Neural progenitor cell (in vitro differentiated cells): ENCODE data around the gene TANC1. TPM values are rescaled to one million over a fixed set of nuclear protein-coding genes. Genes with fewer than 3 reads are reported as not detected.
A peak's percentile ranks its signal among the peaks of the same experiment; 100 is the strongest.

Source experiments
- DNase-seq: peaks from one replicate; pipeline ENCODE4 v3.0.0-alpha.2; 2016; ENCODE audit warnings: low spot score
- H2AFZ ChIP-seq: fragments of 200-600 bp; sonication (generic); replicated peaks from 2 replicates; pipeline ENCODE4 v1.6.1; 2016; ENCODE audit warnings: antibody characterized with exemption
- H3F3A ChIP-seq: fragments of 200-600 bp; sonication (generic); 2 replicates; pipeline ENCODE4 v1.6.1; 2016; ENCODE audit warnings: antibody characterized with exemption, low read depth
- H3K27ac ChIP-seq: fragments of 200-600 bp; sonication (generic); 2 replicates; pipeline ENCODE4 v1.5.1; 2016; ENCODE audit warnings: mild to moderate bottlenecking
- H3K27me3 ChIP-seq: fragments of 200-600 bp; sonication (generic); 2 replicates; pipeline ENCODE4 v1.6.1; 2016; ENCODE audit warnings: mild to moderate bottlenecking, moderate library complexity
- H3K36me3 ChIP-seq: fragments of 200-600 bp; sonication (generic); 2 replicates; pipeline ENCODE4 v1.5.1; 2016
- H3K4me1 ChIP-seq: fragments of 200-600 bp; sonication (generic); 2 replicates; pipeline ENCODE4 v1.6.1; 2016; ENCODE audit warnings: mixed run types
- H3K4me2 ChIP-seq: fragments of 200-600 bp; sonication (generic); 2 replicates; pipeline ENCODE4 v1.6.1; 2016
- H3K4me3 ChIP-seq: fragments of 200-600 bp; sonication (generic); 2 replicates; pipeline ENCODE4 v1.5.1; 2016
- H3K79me2 ChIP-seq: fragments of 200-600 bp; sonication (generic); 2 replicates; pipeline ENCODE4 v1.6.1; 2016; ENCODE audit warnings: low read depth
- H3K9ac ChIP-seq: fragments of 200-600 bp; sonication (generic); 2 replicates; pipeline ENCODE4 v1.6.1; 2016
- H3K9me3 ChIP-seq: fragments of 200-600 bp; sonication (generic); 2 replicates; pipeline ENCODE4 v1.5.1; 2016; ENCODE audit warnings: low read depth
- H4K20me1 ChIP-seq: fragments of 200-600 bp; sonication (generic); 2 replicates; pipeline ENCODE4 v1.6.1; 2016; ENCODE audit warnings: low read depth
- H3K27ac Mint-ChIP-seq: 3 replicates; pipeline ENCODE4 v1.8.0; 2021; ENCODE audit warnings: mixed read lengths
- H3K27me3 Mint-ChIP-seq: 2 replicates; pipeline ENCODE4 v1.8.0; 2022; ENCODE audit warnings: low read depth, mild to moderate bottlenecking, inconsistent platforms, moderate library complexity, mixed read lengths; ENCODE audit not compliant: insufficient read depth
- H3K36me3 Mint-ChIP-seq: 3 replicates; pipeline ENCODE4 v1.8.0; 2021; ENCODE audit warnings: mixed read lengths
- H3K4me1 Mint-ChIP-seq: 3 replicates; pipeline ENCODE4 v1.8.0; 2021; ENCODE audit warnings: mixed read lengths
- H3K4me3 Mint-ChIP-seq: 3 replicates; pipeline ENCODE4 v1.8.0; 2021; ENCODE audit warnings: mild to moderate bottlenecking, moderate library complexity, mixed read lengths
- H3K9me3 Mint-ChIP-seq: 3 replicates; pipeline ENCODE4 v1.8.0; 2020; ENCODE audit warnings: mixed read lengths
- CTCF ChIP-seq: fragments of 200-600 bp; sonication (generic); IDR thresholded peaks from 2 replicates; pipeline ENCODE4 v1.5.1; 2017; ENCODE audit warnings: antibody characterized with exemption, mild to moderate bottlenecking
- EZH2 ChIP-seq: fragments of 200-600 bp; sonication (generic); IDR thresholded peaks from 2 replicates; pipeline ENCODE4 v1.6.1; 2017; ENCODE audit warnings: antibody characterized with exemption, mild to moderate bottlenecking, moderate library complexity
- EZH2phosphoT487 ChIP-seq: fragments of 200-600 bp; sonication (generic); IDR thresholded peaks from 2 replicates; pipeline ENCODE4 v1.6.1; 2017; ENCODE audit warnings: antibody characterized with exemption
- total RNA-seq: library from RNA; depleted of rRNA; stranded (reverse); fragments of >200 nt; gene quantifications from 2 replicates; pipeline ENCODE4 v1.2.3, GENCODE V29; 2015; ENCODE audit warnings: low replicate concordance

The TANC1 gene
- total RNA-seq, 1 donor from 2014 or later: 11.9 TPM

GRCh38 chr2:159065313-159065712 is 96.9 kb downstream of the TANC1 start:
- Mint-ChIP-seq H3K36me3 (peaks cover 1% of the 10 kb centered on the region), H3K4me1 (peaks cover 23% of the 10 kb centered on the region), H3K27me3 (no peaks in the 10 kb centered on the region), H3K9me3 (no peaks in the 10 kb centered on the region), H3K4me3 (peak overlapping the region; percentile 33), H3K27ac (peak overlapping the region; percentile 92)
- H3K27me3 ChIP-seq: peaks cover 51% of the 10 kb centered on the region
- peaks cover 24% of the 10 kb centered on the region for H4K20me1 ChIP-seq
- H3K36me3 ChIP-seq: no peaks in the 10 kb centered on the region
- peak overlapping the region; percentile 36 for H3K4me3 ChIP-seq
- peak overlapping the region; percentile 72 for H3K4me2 ChIP-seq
- no peak for TF ChIP-seq EZH2phosphoT487
- TF ChIP-seq EZH2: no peak
- TF ChIP-seq CTCF: no peak
- DNase-seq: no peak
- no peaks in the 10 kb centered on the region for H3K79me2 ChIP-seq
- H3F3A ChIP-seq: peaks cover 32% of the 10 kb centered on the region
- peak overlapping the region; percentile 85 for H3K27ac ChIP-seq
- no peak overlapping the region for H3K9ac ChIP-seq
- peaks cover 40% of the 10 kb centered on the region for H3K4me1 ChIP-seq
- no peak overlapping the region for H2AFZ ChIP-seq
- no peaks in the 10 kb centered on the region for H3K9me3 ChIP-seq

- no peak overlapping the region for H3K9ac ChIP-seq
- peaks cover 41% of the 10 kb centered on the region for H3K4me1 ChIP-seq
- no peak overlapping the region for H3K27ac ChIP-seq
- no peak overlapping the region for H3K27ac Mint-ChIP-seq
- peaks cover 24% of the 10 kb centered on the region for H3K4me1 Mint-ChIP-seq
- no peaks in the 10 kb centered on the region for H3K36me3 ChIP-seq
- peak overlapping the region; percentile 72 for H3K4me2 ChIP-seq
- no peak overlapping the region for H2AFZ ChIP-seq
- H4K20me1 ChIP-seq: peaks cover 24% of the 10 kb centered on the region
- H3K36me3 Mint-ChIP-seq: peaks cover 4% of the 10 kb centered on the region
- H3F3A ChIP-seq: peaks cover 32% of the 10 kb centered on the region
- peaks cover 46% of the 10 kb centered on the region for H3K27me3 ChIP-seq
- DNase-seq: no peak
- H3K9me3 ChIP-seq: no peaks in the 10 kb centered on the region
- no peaks in the 10 kb centered on the region for H3K79me2 ChIP-seq
- H3K27me3 Mint-ChIP-seq: no peaks in the 10 kb centered on the region
- TF ChIP-seq EZH2 (no peak), CTCF (no peak), EZH2phosphoT487 (no peak)
- no peaks in the 10 kb centered on the region for H3K9me3 Mint-ChIP-seq
- H3K4me3 Mint-ChIP-seq: no peak overlapping the region
- no peak overlapping the region for H3K4me3 ChIP-seq
These were observed 97.5 kb downstream of the TANC1 start for GRCh38 chr2:159065891-159066290.

GRCh38 chr2:159066541-159067156 is 98.2 kb downstream of the TANC1 start:
- peak overlapping the region; percentile 32 for H3K4me2 ChIP-seq
- DNase-seq: no peak
- no peak overlapping the region for H3K9ac ChIP-seq
- peaks cover 26% of the 10 kb centered on the region for H3K4me1 Mint-ChIP-seq
- no peaks in the 10 kb centered on the region for H3K27me3 Mint-ChIP-seq
- peaks cover 4% of the 10 kb centered on the region for H3K36me3 Mint-ChIP-seq
- H3K36me3 ChIP-seq: no peaks in the 10 kb centered on the region
- no peaks in the 10 kb centered on the region for H3K9me3 Mint-ChIP-seq
- H2AFZ ChIP-seq: no peak overlapping the region
- H3K79me2 ChIP-seq: no peaks in the 10 kb centered on the region
- no peak overlapping the region for H3K27ac Mint-ChIP-seq
- H3K27me3 ChIP-seq: peaks cover 38% of the 10 kb centered on the region
- H3K4me3 Mint-ChIP-seq: no peak overlapping the region
- H3K27ac ChIP-seq: no peak overlapping the region
- peaks cover 32% of the 10 kb centered on the region for H3F3A ChIP-seq
- TF ChIP-seq CTCF: no peak
- no peak for TF ChIP-seq EZH2phosphoT487
- TF ChIP-seq EZH2: no peak
- H3K9me3 ChIP-seq: no peaks in the 10 kb centered on the region
- H4K20me1 ChIP-seq: peaks cover 24% of the 10 kb centered on the region
- H3K4me1 ChIP-seq: peaks cover 48% of the 10 kb centered on the region
- H3K4me3 ChIP-seq: no peak overlapping the region
